Right ventricle myocardium inferior (tissue), 1 donor: ENCODE measurements around the gene CRACR2A. TPM values are rescaled to one million over a fixed set of nuclear protein-coding genes. Genes with fewer than 3 reads are reported as not detected.

Experiments used
- ATAC-seq: fragments of 200-7000 bp; cut with Tn5 transposase; one replicate; pipeline ENCODE4 v1.9.1; 2020; ENCODE audit warnings: mild to moderate bottlenecking, moderate library complexity
- DNase-seq: peaks from one replicate; pipeline ENCODE4 v3.0.0; 2021; ENCODE audit errors: missing footprints
- intact Hi-C: fragments of 100-400 bp; cut with DNase I; formaldehyde crosslinking; loops from one replicate; pipeline ENCODE4 v1.11.0; 2022
- total RNA-seq: library from RNA; stranded (reverse); fragmentation: NEBNext Ultra II Directional; extraction: Animal tissue kit (Norgen Biotek cat#: 25700); gene quantifications from one replicate; pipeline ENCODE4 v1.2.1, GENCODE V29; 2021
- donor health status: DM: no; HTN: yes; CAD: no; lungs with severe emphysema.

The CRACR2A gene
- total RNA-seq, 1 donor from 2014 or later, result 4.5 TPM

- DNase-seq (no peak), ATAC-seq (no peak)
- intact Hi-C loops, result no loop called here
Measured at GRCh38 chr12:3757261-3757660, 4.4 kb upstream of the CRACR2A start.

GRCh38 chr12:3755898-3756297, 3.0 kb upstream of the CRACR2A start:
- intact Hi-C loops, result no loop called here
- DNase-seq, result no peak
- ATAC-seq, result peak; percentile 8

- ATAC-seq (peak; percentile 67), DNase-seq (peak; percentile 73)
- intact Hi-C loops, result no loop called here
Measured at GRCh38 chr12:3753544-3754284, 805 bp upstream of the CRACR2A start.

GRCh38 chr12:3752096-3752709, 706 bp downstream of the CRACR2A start:
- ATAC-seq (peak; percentile 78), DNase-seq (peak; percentile 81)
- intact Hi-C loops, result no loop called here

GRCh38 chr12:3751151-3752095, 1.5 kb downstream of the CRACR2A start:
- DNase-seq, result no peak
- no peak for ATAC-seq
- intact Hi-C loops, result no loop called here

GRCh38 chr12:3750616-3751015, 2.3 kb downstream of the CRACR2A start:
- intact Hi-C loops, result no loop called here
- ATAC-seq (no peak), DNase-seq (no peak)

GRCh38 chr12:3748620-3749019, 4.3 kb downstream of the CRACR2A start:
- DNase-seq (no peak), ATAC-seq (no peak)
- intact Hi-C loops, result no loop called here

- no peak for DNase-seq
- intact Hi-C loops, result no loop called here
Measured at GRCh38 chr12:3747976-3748619, 4.8 kb downstream of the CRACR2A start.

GRCh38 chr12:3747543-3747942, 5.4 kb downstream of the CRACR2A start:
- intact Hi-C loops, result no loop called here
- DNase-seq (no peak), ATAC-seq (no peak)

More at GRCh38 chr12:3747976-3748619, 4.8 kb downstream of the CRACR2A start:
- no peak for ATAC-seq

- DNase-seq (no peak), ATAC-seq (no peak)
- intact Hi-C loops, result no loop called here
Measured at GRCh38 chr12:3746758-3747157, 6.2 kb downstream of the CRACR2A start.

- ATAC-seq (no peak), DNase-seq (no peak)
- intact Hi-C loops, result loop anchor here (2.0 kb wide), 1 partner anchor 60 kb away; no protein-coding TSS in a partner anchor
Measured at GRCh38 chr12:3745152-3745551, 7.8 kb downstream of the CRACR2A start.

- ATAC-seq (peak; percentile 12), DNase-seq (no peak)
- intact Hi-C loops, result loop anchor here (2.0 kb wide), 1 partner anchor 60 kb away; no protein-coding TSS in a partner anchor
Measured at GRCh38 chr12:3744229-3744901, 8.5 kb downstream of the CRACR2A start.

- intact Hi-C loops, result loop anchor here (2.0 kb wide), 1 partner anchor 59 kb away; no protein-coding TSS in a partner anchor
- no peak for DNase-seq
- peak; percentile 88 for ATAC-seq
Measured at GRCh38 chr12:3743803-3744202, 9.1 kb downstream of the CRACR2A start.

- intact Hi-C loops, result no loop called here
- ATAC-seq (no peak), DNase-seq (no peak)
Measured at GRCh38 chr12:3741882-3742672, 10.8 kb downstream of the CRACR2A start.

- ATAC-seq (no peak), DNase-seq (no peak)
- intact Hi-C loops, result no loop called here
Measured at GRCh38 chr12:3740480-3741231, 12.3 kb downstream of the CRACR2A start.

- no peak for ATAC-seq
- DNase-seq, result no peak
- intact Hi-C loops, result no loop called here
Measured at GRCh38 chr12:3735432-3735831, 17.5 kb downstream of the CRACR2A start.

- ATAC-seq, result no peak
- intact Hi-C loops, result no loop called here
- DNase-seq, result no peak
Measured at GRCh38 chr12:3732901-3733300, 20.0 kb downstream of the CRACR2A start.
